NT2/D1 (cell line): ENCODE results near the gene PIP4K2C.

Experiments used
- DNase-seq: peaks from one replicate; pipeline ENCODE4 v3.0.0-alpha.2; 2011; ENCODE audit warnings: low read depth, low spot score
- H3K27me3 ChIP-seq: 2 replicates; pipeline ENCODE4 v1.6.0; 2011; ENCODE audit warnings: mild to moderate bottlenecking; ENCODE audit not compliant: insufficient read length, insufficient read depth
- H3K36me3 ChIP-seq: 2 replicates; pipeline ENCODE4 v1.6.1; 2011; ENCODE audit warnings: mild to moderate bottlenecking, low read length, mixed read lengths; ENCODE audit not compliant: insufficient read depth, insufficient read length
- H3K4me1 ChIP-seq: 2 replicates; pipeline ENCODE4 v1.5.1; 2011; ENCODE audit not compliant: insufficient read depth, insufficient read length
- H3K4me3 ChIP-seq: 2 replicates; pipeline ENCODE4 v1.5.1; 2011; ENCODE audit warnings: low read depth; ENCODE audit not compliant: insufficient read length
- H3K9ac ChIP-seq: 2 replicates; pipeline ENCODE4 v1.6.0; 2011; ENCODE audit warnings: low read depth; ENCODE audit not compliant: insufficient read length
- H3K9me3 ChIP-seq: 2 replicates; pipeline ENCODE4 v1.5.1; 2011; ENCODE audit warnings: mild to moderate bottlenecking, low read length; ENCODE audit not compliant: insufficient read depth
- SUZ12 ChIP-seq: IDR thresholded peaks from 2 replicates; pipeline ENCODE4 v1.6.1; 2011; ENCODE audit not compliant: insufficient read length, insufficient read depth; ENCODE audit errors: extremely low read depth
- YY1 ChIP-seq: IDR thresholded peaks from 2 replicates; pipeline ENCODE4 v1.6.1; 2011; ENCODE audit not compliant: insufficient read length, insufficient read depth
- ZNF274 ChIP-seq: IDR thresholded peaks from 2 replicates; pipeline ENCODE4 v1.6.1; 2011; ENCODE audit warnings: mild to moderate bottlenecking, low read depth, low read length

Gene PIP4K2C

DNA sequence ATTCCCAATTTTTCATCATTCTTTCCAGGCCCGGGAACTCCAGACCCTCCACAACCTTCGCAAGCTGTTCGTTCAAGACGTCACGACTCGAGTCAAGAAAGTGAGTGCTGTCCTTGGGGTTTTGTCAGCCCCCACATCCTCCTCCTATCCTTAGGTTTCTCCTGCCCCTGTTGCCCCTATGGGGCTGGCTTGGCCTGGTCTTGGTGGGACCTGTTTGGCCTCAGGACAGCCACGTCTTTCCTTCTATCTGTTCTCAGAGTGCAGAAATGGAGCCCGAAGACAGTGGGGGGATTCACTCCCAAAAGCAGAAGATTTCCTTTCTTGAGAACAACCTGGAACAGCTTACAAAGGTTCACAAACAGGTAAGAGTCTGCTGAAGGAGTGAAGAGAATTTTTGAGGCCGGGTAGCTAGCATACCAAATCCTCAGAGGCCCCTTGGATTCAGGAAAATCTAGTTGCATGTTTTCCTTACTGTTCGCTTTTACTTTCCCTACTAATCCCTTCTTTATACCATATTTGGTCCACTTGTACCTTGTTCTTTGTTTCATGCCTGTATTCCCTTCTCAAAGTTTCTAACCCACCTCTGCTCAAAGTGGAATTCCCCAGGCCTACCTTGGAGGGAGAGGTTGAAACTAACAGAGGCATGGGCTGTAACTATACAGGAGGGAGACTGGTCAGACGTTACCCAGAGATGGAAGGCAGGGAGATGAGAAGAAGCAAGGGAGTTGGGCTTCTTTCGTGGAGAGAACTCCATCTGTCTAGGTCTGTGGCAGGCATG, 12.8 kb upstream of the PIP4K2C start:
- DNase-seq: no peak
- peaks cover 2% of the 10 kb centered on the region for H3K4me1 ChIP-seq
- H3K9ac ChIP-seq: no peak overlapping the region
- H3K9me3 ChIP-seq: no peaks in the 10 kb centered on the region
- H3K27me3 ChIP-seq: no peaks in the 10 kb centered on the region
- H3K36me3 ChIP-seq: peaks cover 12% of the 10 kb centered on the region
- no peak overlapping the region for H3K4me3 ChIP-seq
- TF ChIP-seq SUZ12: no peak
- TF ChIP-seq YY1: no peak
- TF ChIP-seq ZNF274: no peak

- no peaks in the 10 kb centered on the region for H3K27me3 ChIP-seq
- no peaks in the 10 kb centered on the region for H3K9me3 ChIP-seq
- H3K36me3 ChIP-seq: peaks cover 12% of the 10 kb centered on the region
- H3K4me3 ChIP-seq: no peak overlapping the region
- peaks cover 2% of the 10 kb centered on the region for H3K4me1 ChIP-seq
- no peak overlapping the region for H3K9ac ChIP-seq
- no peak for DNase-seq
- no peak for TF ChIP-seq SUZ12
- TF ChIP-seq YY1: no peak
- TF ChIP-seq ZNF274: no peak
Measured at GRCh38 chr12:57579011-57579410, 12.0 kb upstream of the PIP4K2C start.

- DNase-seq: no peak
- H3K27me3 ChIP-seq: no peaks in the 10 kb centered on the region
- no peak for TF ChIP-seq SUZ12
- no peak for TF ChIP-seq YY1
- TF ChIP-seq ZNF274: no peak
- H3K9ac ChIP-seq: no peak overlapping the region
- H3K4me1 ChIP-seq: peaks cover 2% of the 10 kb centered on the region
- no peak overlapping the region for H3K4me3 ChIP-seq
- peaks cover 12% of the 10 kb centered on the region for H3K36me3 ChIP-seq
- no peaks in the 10 kb centered on the region for H3K9me3 ChIP-seq
Measured at GRCh38 chr12:57579677-57580465, 11.1 kb upstream of the PIP4K2C start.

DNA sequence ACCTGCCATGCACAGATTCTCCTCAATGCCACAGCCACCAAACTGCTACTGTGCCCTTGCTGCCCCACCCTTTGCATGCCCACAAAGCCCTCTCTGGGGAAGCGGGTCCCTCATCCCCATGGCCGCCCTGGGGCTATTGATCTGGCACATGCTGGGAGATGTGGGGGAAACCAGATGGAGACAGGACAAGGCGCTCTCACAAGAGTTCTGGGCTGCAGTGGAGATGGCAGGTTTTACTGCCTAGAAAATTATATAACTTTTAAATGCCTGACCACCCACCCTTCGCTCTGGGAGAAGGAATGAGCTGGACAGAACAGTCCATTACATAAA, 10.6 kb upstream of the PIP4K2C start:
- Histone ChIP-seq H3K9ac (no peak overlapping the region), H3K36me3 (peaks cover 12% of the 10 kb centered on the region), H3K4me3 (no peak overlapping the region), H3K27me3 (no peaks in the 10 kb centered on the region), H3K4me1 (peaks cover 2% of the 10 kb centered on the region), H3K9me3 (no peaks in the 10 kb centered on the region)
- no peak for TF ChIP-seq ZNF274
- no peak for TF ChIP-seq YY1
- TF ChIP-seq SUZ12: no peak
- DNase-seq: no peak

DNA sequence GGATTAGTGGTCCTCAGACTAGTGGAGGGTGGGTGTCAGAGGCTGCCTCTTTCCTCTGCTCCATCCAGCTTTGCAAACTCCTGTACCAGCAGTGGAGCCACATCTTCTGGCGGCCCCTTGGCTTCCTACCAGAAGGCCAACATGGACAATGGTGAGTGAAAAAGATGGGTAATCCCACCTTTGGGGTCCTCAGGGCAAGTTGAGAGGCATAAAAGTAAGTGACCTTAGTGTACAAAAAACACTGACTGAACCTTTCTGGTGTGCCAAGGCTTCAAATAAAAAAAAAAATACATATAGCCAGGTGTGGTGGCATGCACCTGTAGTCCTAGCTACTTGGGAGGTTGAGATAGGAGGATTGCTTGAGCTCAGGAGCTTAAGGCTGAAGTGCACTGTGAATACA, 9.2 kb upstream of the PIP4K2C start:
- no peaks in the 10 kb centered on the region for H3K27me3 ChIP-seq
- no peak for DNase-seq
- no peak overlapping the region for H3K4me3 ChIP-seq
- H3K9me3 ChIP-seq: no peaks in the 10 kb centered on the region
- H3K36me3 ChIP-seq: peaks cover 3% of the 10 kb centered on the region
- no peak overlapping the region for H3K9ac ChIP-seq
- TF ChIP-seq ZNF274 (no peak), SUZ12 (no peak), YY1 (no peak)
- H3K4me1 ChIP-seq: peaks cover 2% of the 10 kb centered on the region

DNA sequence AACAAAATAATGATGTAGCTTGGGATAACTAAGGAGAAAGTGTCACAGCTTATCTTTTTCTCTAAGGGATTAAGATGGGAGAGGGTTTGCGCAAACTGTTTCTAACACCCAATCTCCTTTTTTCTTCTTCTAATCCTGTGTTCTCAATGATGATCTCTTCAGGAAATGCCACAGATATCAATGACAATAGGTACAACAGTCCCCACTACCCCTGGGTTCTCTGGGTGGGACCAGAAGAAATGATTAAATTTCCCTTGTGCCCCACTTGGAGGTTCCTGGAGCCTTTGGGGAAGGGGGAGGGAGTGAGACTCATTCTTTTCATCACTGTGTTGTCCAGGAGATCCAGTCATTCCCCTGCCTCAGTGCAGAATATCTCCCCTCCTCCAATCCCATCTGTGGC, 8.6 kb upstream of the PIP4K2C start:
- no peak for DNase-seq
- Histone ChIP-seq H3K4me3 (no peak overlapping the region), H3K36me3 (peaks cover 3% of the 10 kb centered on the region), H3K9ac (no peak overlapping the region), H3K9me3 (no peaks in the 10 kb centered on the region), H3K4me1 (peaks cover 2% of the 10 kb centered on the region), H3K27me3 (no peaks in the 10 kb centered on the region)
- no peak for TF ChIP-seq SUZ12
- TF ChIP-seq ZNF274: no peak
- TF ChIP-seq YY1: no peak

DNA sequence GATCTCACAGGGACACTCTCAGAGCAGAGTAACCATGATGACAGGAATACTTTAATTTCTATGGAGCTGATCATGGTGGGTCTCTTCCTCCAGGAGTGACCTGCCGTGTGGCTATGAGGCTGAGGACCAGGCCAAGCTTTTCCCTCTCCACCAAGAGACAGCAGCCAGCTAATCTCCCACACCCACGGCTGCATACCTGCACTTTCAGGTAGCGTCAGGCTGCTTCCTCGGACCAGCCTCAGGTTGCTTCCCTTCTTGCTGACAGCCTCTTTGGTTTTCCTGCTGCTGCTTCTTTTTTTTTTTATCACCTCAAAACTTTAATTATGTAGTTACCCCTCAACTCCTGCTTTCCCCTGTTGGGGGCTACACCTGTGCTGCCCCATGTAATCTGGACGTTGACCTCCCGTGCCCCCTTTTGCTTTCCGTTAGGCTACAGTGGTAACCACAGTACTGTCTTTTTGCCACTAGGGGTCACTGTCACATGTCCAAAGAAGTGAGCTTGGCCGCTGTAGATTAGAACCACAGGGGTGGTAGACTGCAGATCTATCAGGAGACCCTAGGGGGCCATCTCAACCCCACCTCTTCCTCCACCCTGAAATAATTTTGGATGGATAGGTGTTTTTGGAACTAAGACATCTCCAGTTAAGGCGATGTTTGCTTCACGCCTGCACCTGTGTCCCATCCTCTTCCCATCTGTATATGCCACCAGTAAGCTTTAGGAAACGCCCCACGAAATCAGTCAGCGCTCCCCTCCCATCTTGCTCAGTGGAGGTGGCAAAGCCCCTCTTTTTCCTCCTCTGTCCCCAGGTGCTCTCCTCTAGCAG, 7.8 kb upstream of the PIP4K2C start:
- peak; percentile 82 for DNase-seq
- H3K27me3 ChIP-seq: no peaks in the 10 kb centered on the region
- TF ChIP-seq YY1 (no peak), ZNF274 (no peak), SUZ12 (no peak)
- peaks cover 2% of the 10 kb centered on the region for H3K4me1 ChIP-seq
- H3K36me3 ChIP-seq: peaks cover 3% of the 10 kb centered on the region
- no peak overlapping the region for H3K4me3 ChIP-seq
- H3K9ac ChIP-seq: no peak overlapping the region
- H3K9me3 ChIP-seq: no peaks in the 10 kb centered on the region
